GM19193 (cell line): ENCODE results near the gene GAL3ST3.

ENCODE experiments used
- POLR2A ChIP-seq: IDR thresholded peaks from 4 replicates; pipeline ENCODE4 v1.6.1; 2011; ENCODE audit not compliant: insufficient read depth, insufficient read length; ENCODE audit errors: extremely low read depth

GAL3ST3 gene

DNA sequence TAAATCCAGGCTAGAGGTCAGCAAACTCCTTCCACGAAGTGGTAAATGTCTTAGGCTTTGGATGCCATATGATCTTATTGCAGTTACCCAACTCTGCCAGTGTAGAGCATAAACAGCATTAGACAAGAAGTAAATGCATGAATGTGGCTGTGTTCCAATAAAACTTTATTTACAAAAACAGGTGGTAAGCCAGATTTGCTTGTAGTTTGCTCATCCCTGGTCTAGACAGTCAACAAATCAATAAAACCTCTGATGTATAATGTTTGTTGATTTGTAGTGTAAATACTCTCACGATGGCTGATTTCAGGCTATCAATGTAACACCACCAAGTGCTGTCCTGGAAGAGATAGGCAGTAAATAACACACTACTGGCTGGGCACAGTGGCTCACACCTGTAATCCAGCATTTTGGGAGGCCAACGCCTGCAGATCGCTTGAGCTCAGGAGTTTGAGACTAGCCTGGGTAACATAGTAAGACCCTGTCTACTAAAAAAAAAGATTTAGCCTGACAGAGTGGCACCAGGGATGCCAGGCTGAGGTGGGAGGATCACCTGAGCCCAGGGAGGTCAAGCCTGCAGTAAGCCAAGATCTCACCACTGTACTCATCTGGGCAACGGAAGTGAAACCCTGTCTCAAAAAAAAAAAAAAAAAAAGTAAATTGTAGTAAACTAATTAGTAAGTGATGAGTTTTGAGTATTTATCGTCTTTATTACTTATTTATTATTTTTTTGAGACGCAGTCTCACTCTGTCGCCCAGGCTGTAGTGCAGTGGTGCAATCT is 15.8 kb downstream of the GAL3ST3 start:
- TF ChIP-seq POLR2A = no peak

DNA sequence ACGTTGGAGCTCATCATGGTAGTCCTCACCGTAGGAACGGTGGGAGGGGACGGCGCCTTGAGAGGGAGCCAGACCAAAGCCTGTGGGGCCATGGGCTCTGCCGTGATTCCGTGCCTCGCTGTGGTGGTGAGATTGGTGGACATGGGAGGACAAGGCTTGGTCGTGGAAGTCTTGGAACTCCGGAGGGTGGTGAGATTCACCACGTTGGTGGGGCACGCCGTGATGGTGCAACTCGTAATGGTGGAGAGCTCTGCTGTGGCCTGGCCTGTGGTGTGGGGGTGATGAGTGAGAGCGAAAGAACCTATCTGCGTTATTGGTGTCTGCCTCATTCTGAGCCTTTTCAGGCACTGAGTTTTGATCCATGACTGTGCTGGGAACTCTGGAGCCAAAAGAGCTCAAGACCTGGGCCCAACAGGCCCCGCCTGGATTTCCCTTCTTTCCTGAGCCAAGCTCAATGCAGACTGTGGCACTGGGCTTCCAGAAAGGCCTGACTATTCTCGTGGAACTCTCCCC is 22.9 kb downstream of the GAL3ST3 start, which contains the start of gene CATSPER1:
Gene CATSPER1, minus strand, starts transcription at position 463 of the 513 bp plus-strand sequence. Its CDS starts 100 bp downstream, at position 363.
- no peak for TF ChIP-seq POLR2A

GRCh38 chr11:66022401-66023185 is 26.4 kb downstream of the GAL3ST3 start:
- TF ChIP-seq POLR2A = no peak

DNA sequence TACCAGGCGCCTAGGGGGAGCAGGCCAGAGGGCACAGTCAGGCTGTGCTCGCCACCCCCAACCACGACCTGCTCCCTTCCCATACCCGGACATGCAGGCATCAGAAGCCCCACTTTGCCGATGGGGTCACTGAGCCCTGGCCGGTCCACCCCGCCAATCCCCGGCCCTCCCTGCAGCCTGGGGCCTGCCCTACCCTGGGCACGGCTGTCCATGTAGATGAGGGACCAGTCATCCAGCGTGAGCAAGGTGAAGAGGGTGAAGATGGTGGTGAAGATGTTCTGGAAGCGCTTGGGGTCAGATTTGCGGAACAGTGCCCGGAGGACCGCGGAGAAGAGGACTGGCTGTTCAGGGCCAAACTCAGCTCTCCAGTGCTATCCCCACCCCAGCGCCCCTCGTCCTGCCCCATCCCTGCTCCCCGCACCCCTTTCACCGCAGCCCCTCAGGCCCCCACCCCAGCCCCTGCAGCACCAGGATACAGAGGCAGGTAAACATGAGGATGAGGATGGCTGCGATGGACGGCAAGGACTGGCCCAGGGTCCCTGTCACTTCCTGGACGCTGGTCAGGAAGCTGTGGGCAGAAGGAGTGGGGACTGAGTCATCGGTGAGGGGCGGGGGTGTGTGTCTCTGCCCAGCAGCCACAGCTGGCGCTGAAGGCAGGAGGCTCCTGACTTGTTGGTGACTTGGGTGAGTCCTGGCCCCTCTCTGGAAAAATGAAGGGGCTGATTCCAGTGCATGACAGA is 28.2 kb downstream of the GAL3ST3 start:
- no peak for TF ChIP-seq POLR2A

DNA sequence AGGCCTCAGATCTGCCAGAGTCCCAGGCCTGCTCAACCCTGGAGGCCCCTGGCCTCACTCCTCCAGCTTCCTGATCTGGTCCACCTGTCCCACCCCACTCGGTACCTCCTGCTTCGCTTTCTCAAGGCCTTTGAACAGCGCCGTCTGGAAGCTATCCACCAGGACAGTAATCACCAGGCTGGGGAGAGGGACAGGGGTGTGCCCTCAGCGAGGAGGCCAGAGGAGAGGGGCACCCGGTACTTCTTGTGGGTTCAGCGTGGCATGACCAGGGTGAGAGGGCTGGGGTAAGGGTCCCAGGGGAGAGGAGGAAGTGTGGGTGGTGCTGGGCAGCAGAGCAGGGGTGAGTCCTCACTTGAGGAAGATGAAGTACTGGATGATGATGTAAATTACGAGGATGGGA is 28.7 kb downstream of the GAL3ST3 start:
- no peak for TF ChIP-seq POLR2A

DNA sequence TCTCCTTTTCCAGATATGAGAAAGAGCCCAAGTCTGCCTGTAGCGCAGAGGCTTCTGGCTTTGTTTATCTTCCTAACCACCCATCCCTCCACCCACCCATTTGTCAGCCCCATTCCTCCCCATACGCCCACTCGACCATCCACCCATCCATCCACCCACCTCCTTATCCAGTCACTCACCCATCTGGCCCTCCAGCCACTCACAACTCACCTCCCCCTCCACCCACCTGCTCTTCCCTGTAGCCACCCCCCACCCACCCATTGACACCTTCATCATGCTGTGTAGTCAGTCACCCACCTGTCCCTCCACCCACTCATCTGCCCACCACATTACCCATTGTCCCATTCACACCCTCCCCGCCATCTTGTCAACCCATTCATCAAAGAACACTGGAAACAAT is 31.6 kb downstream of the GAL3ST3 start:
- no peak for TF ChIP-seq POLR2A

- TF ChIP-seq POLR2A = no peak
Measured at GRCh38 chr11:66016793-66017177, 32.2 kb downstream of the GAL3ST3 start.

- TF ChIP-seq POLR2A = no peak
Measured at GRCh38 chr11:66015936-66016792, 32.8 kb downstream of the GAL3ST3 start.

- TF ChIP-seq POLR2A = no peak
Measured at GRCh38 chr11:66015454-66015881, 33.5 kb downstream of the GAL3ST3 start.

DNA sequence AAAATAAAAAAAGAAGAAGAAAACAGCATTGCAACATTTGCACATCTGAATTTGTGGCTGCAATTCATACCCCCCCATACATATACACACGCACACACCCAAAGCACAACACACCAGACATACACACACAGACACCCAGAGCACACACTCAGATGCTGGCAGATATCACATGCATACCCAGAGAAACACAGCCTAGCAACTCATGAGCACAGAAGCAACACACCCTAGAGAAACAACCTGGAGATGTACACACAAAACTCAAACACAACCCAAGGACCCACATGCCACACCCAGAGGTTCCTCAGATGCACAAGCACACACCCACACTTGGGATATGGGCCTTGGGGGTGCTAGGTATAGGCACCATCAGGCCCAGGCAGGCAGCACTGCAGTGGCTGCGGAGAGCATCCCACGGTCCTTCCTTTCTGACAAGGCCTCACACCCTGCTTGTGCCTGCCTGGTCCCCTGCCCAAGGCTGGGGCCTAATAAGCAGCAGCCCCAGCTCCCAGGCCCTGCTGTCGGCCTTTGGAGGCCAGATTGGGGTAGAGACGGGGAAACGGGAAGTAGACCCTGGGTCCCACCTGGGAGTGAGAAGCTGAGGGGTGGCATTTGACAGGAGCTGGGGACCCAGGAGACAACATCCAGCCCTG is 34.0 kb downstream of the GAL3ST3 start:
- TF ChIP-seq POLR2A = no peak

DNA sequence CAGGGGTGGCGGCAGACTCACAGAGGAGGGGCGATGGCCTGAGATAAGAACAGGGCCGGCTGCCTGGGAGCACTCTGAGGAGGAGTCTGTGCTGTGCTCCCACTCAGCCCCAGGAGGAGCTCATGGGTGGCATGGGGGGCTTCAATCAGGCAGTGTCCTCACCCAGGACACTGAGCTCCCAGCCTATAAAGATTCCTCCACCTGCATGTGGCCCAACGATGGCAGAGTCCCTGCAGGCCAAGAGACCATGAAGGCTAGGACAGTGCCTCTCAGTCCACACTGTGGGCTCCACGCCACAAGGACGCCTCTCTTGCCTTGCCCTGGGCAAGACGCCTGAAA is 35.2 kb downstream of the GAL3ST3 start:
- no peak for TF ChIP-seq POLR2A

DNA sequence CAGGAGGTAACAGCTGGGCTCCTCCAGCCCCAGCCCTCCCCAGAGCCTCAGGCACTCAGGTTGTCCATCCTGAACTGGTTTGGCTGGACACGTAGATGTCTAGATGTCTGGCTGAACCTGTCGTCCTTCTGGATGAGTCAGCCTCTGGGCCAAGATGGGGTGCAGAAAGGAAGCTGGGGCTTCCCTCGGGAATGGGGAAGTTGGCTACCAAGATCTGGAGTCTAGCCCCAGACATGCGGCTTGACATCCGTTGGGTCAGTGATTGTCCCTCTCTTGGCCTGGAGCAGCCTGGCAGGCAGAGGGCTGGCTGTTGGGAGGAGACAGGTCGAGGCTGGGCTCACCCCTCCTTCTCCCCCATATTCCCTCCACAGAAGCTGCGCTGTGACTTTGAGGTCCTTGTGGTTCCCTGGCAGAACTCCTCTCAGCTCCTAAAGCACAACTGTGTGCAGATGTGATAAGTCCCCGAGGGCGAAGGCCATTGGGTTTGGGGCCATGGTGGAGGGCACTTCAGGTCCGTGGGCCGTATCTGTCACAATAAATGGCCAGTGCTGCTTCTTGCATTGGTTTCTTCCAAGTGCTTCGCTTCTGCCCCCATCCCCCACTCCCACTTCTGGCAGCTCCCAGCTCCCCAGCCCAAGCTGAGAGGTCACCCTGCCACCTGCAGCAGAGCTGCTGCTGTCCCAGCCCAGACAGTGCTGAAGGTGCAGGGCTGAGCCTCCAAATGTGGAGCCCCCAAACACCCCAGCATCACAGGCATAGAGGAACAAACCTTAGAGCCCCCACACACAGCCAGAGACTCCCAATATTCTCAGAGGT is 35.8 kb downstream of the GAL3ST3 start:
- no peak for TF ChIP-seq POLR2A

- no peak for TF ChIP-seq POLR2A
Measured at GRCh38 chr11:66012371-66012945, 36.5 kb downstream of the GAL3ST3 start.

GRCh38 chr11:66011785-66012303 is 37.1 kb downstream of the GAL3ST3 start, which contains the start of gene CST6:
TSS of gene CST6 (plus strand) at chr11:66012008. CDS start at chr11:66012045, 37 bp downstream.
- TF ChIP-seq POLR2A = no peak
